ENCODE measurements around the gene PHF23. TPM values are rescaled to one million over a fixed set of nuclear protein-coding genes. Genes with fewer than 3 reads are reported as not detected.

The PHF23 gene
- polyA plus RNA-seq, 1 donor from 2014 or later: 38.2 TPM

DNA sequence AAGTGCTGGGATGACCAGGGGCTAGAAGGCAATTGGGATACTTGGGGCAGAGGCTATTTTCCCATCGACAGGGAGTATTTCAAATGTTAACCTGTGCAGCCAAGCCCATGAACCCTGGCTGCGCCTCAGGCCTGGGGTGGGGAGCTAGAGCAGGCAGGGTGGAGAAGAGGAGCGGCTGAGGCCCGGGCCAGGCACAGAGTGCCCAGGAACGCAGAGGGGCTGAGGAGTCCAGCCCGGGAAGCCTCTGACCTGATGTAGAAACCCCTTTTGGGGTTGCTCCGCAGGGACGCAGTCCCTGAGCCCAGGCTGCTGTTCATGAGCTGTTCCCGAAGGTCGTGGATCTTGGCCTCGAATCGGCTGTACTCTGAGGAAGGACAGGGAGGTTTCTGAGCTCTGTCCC lies 43.3 kb downstream of the PHF23 start:
- Mint-ChIP-seq H3K4me3 (no peak overlapping the region), H3K27ac (peak overlapping the region in 1 of 3 donors; percentile 19), H3K36me3 (peaks cover 1% of the 10 kb centered on the region), H3K27me3 (no peaks in the 10 kb centered on the region), H3K9me3 (peaks cover 0 to 2% (median 0%) of the 10 kb centered on the region in 3 donors), H3K4me1 (no peaks in the 10 kb centered on the region)

DNA sequence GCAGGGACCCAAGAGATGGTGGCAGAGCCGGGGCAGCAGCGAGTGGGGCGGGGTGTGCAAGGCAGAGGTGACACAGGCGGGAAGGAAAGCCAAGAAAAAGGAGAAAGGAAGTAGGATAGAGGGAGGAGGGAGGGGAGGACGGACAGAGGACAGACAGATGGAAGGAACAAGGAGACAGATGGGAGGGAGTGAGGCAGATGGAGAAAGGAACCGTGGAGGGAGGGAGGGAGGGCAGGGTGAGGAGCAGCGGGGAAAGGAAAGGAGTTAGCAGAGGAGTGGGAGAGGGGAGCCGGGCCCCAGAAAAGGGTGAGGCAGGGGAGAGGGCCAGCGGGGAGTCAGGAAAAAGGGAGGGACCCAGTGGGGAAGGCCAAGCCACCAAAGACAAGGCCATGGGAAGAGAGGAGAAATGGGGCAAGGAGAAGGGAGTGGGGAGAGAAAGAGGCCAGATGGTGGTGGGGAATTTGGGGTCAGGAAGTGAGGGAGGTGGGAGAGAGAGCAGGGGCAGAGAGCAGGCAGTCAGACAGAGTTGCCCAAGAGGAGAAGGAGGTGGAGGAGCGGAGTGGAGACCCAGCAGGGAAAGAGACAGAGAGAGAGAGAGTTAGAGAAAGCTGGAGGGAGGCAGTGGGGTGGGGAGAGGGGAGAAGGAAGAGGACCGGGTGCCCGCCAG lies 46.9 kb downstream of the PHF23 start:
- no peak overlapping the region for H3K27ac Mint-ChIP-seq
- no peaks in the 10 kb centered on the region for H3K27me3 Mint-ChIP-seq

DNA sequence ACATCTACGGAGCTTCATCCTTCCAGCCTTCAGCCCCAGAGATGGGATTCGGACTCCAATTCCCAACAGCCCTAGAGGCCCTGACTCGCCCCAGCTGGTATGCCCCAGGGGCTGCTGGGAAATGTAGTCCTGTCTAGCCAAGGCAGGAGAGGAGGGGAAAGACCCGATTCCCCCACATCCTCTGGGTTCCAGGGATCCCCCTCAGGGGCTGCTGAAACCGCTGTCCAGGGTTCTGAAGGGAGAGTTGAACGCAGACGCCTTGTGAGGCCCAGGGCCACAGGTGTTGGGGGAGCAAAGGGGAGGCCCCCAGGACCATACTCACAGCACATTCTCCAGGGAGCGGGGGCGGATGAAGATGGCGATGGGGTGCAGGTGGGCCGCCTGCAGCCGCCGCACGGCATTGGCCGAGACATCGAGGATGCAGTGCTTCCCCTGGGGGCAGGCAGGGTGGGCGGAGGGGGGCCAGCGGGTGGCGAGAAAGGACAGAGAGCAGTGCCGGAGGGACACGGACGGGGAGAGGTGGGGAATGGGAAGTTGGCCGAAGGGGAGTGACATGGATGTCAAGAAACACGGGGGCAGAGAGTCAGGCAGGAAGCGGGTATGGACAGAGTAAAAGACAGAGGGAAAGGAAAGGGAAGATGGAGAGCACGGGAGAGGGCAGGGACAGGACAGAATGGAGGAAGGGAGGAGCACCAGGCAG lies 47.5 kb downstream of the PHF23 start:
- H3K27ac Mint-ChIP-seq: no peak overlapping the region

More for the DNA sequence above, 46.9 kb downstream of the PHF23 start:
- peaks cover 0 to 2% (median 0%) of the 10 kb centered on the region in 3 donors for H3K9me3 Mint-ChIP-seq
- no peaks in the 10 kb centered on the region for H3K4me1 Mint-ChIP-seq
- peaks cover 1% of the 10 kb centered on the region for H3K36me3 Mint-ChIP-seq
- no peak overlapping the region for H3K4me3 Mint-ChIP-seq

DNA sequence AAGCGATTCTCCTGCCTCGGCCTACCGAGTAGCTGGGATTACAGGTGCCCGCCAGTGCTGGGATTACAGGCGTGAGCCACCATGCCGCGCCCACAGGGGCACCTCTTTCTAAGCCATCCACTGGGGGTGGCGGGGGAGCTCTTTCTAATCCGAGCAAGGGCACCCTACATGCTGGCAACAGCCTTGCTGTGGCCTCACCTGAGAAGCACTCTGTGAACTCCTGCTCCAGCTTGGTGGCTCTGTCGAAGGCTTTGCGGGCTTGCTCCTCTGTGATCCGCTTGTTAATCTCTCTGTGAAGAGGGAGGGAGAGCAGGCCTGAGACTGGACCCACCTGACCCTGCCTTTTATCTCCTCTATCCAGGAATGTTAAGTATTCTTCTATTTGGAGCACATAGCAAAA lies 48.2 kb downstream of the PHF23 start:
- Mint-ChIP-seq H3K4me1 (peaks cover 0 to 4% (median 0%) of the 10 kb centered on the region in 3 donors), H3K27me3 (no peaks in the 10 kb centered on the region), H3K36me3 (peaks cover 1% of the 10 kb centered on the region), H3K4me3 (no peak overlapping the region), H3K27ac (no peak overlapping the region), H3K9me3 (peaks cover 0 to 2% (median 0%) of the 10 kb centered on the region in 3 donors)

More for the DNA sequence above, 47.5 kb downstream of the PHF23 start:
- H3K9me3 Mint-ChIP-seq: peaks cover 0 to 2% (median 0%) of the 10 kb centered on the region in 3 donors
- peaks cover 1% of the 10 kb centered on the region for H3K36me3 Mint-ChIP-seq
- H3K4me3 Mint-ChIP-seq: no peak overlapping the region
- no peaks in the 10 kb centered on the region for H3K4me1 Mint-ChIP-seq
- H3K27me3 Mint-ChIP-seq: no peaks in the 10 kb centered on the region

DNA sequence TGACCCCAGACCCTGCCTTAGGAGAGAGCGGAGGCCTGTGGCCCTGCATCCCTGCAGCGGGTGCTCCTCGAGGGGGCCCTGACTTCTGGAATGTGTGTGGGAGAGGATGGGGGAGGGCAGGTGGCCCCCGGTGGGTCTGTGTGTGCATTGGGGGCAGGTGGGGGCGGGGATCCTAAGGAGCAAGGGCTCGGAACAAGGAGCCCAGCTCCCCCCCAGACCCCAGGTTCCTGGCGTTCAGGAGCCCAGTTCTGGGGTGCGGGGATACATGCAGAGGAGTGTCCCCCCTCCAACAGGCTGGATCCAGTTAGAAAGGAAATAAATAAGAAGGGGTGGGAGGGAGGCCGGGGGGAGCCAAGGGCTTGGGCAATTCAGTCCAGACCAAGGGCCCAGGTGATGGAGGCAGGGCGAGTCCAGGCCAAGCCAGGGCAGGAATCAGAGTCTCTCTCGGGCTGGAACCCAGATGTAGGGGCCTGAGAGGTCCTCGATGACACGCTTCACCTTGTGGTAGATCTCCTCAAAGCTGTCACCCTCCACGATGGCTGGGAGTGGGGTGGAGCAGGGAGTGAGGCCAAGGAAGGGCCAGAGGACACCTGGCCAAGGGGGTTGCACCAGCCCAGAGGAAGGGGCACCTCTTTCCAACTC lies 48.9 kb downstream of the PHF23 start:
- Mint-ChIP-seq H3K27me3 (no peaks in the 10 kb centered on the region), H3K4me3 (no peak overlapping the region)

DNA sequence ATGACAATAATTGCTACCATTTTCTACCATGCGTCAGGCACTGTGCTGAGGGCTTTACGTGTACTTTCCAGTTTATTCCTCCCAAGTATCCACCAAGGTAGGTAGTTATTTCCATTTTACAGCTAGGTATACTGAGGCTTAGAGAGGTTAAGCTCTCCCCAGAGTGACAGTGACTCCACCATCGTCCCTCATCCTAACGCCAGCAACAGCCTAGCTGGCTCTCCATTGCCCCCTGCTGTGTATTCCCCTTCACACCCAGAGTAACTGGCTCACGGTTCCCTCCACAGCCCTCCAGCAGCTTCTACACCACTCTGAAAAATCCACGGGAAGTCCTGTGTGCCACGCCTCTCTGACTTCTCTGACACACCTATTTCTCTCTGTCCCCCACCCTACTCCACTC lies 53.0 kb downstream of the PHF23 start:
- H3K9me3 Mint-ChIP-seq: no peaks in the 10 kb centered on the region
- H3K27me3 Mint-ChIP-seq: no peaks in the 10 kb centered on the region
- H3K36me3 Mint-ChIP-seq: peaks cover 1% of the 10 kb centered on the region
- no peak overlapping the region for H3K27ac Mint-ChIP-seq
- peaks cover 0 to 4% (median 4%) of the 10 kb centered on the region in 3 donors for H3K4me1 Mint-ChIP-seq
- H3K4me3 Mint-ChIP-seq: no peak overlapping the region

More for the DNA sequence above, 48.9 kb downstream of the PHF23 start:
- peaks cover 0 to 2% (median 0%) of the 10 kb centered on the region in 3 donors for H3K9me3 Mint-ChIP-seq
- H3K4me1 Mint-ChIP-seq: peaks cover 0 to 4% (median 0%) of the 10 kb centered on the region in 3 donors
- H3K36me3 Mint-ChIP-seq: peaks cover 1% of the 10 kb centered on the region
- H3K27ac Mint-ChIP-seq: no peak overlapping the region

Other genes with a start within 250 kb of the PHF23 start
- gene ALOX12, start 243.4 kb downstream of the PHF23 start, polyA plus RNA-seq: 1.4 TPM
- gene RNASEK, start 226.8 kb downstream of the PHF23 start, polyA plus RNA-seq: 984 TPM
- 0.33 TPM for gene BCL6B, start 216.4 kb downstream of the PHF23 start, polyA plus RNA-seq
- gene SLC16A13, start 203.4 kb downstream of the PHF23 start, polyA plus RNA-seq: 3.3 TPM
- gene SLC16A11, start 195.4 kb downstream of the PHF23 start, polyA plus RNA-seq: 3.4 TPM
- gene CLEC10A, start 159.2 kb downstream of the PHF23 start, polyA plus RNA-seq: not detected
- gene ASGR2, start 124.6 kb downstream of the PHF23 start, polyA plus RNA-seq: 0.60 TPM
- gene ASGR1, start 60.1 kb downstream of the PHF23 start, polyA plus RNA-seq: 0.50 TPM
- gene DLG4, start 19.6 kb downstream of the PHF23 start, polyA plus RNA-seq: 0.38 TPM
- gene ACADVL, start 19.5 kb downstream of the PHF23 start, polyA plus RNA-seq: 88.6 TPM
- gene DVL2, start 4.9 kb downstream of the PHF23 start, polyA plus RNA-seq: 32.3 TPM
- 1,138 TPM for gene GABARAP, start 3.0 kb upstream of the PHF23 start, polyA plus RNA-seq
- 48.7 TPM for gene CTDNEP1, start 12.3 kb upstream of the PHF23 start, polyA plus RNA-seq
- 86.8 TPM for gene ELP5, start 12.8 kb upstream of the PHF23 start, polyA plus RNA-seq
- gene CLDN7, start 23.0 kb upstream of the PHF23 start, polyA plus RNA-seq: 1.2 TPM
- not detected for gene SLC2A4, start 42.3 kb upstream of the PHF23 start, polyA plus RNA-seq
- gene YBX2, start 55.2 kb upstream of the PHF23 start, polyA plus RNA-seq: not detected
- gene EIF5A, start 68.2 kb upstream of the PHF23 start, polyA plus RNA-seq: 221 TPM
- gene GPS2, start 75.9 kb upstream of the PHF23 start, polyA plus RNA-seq: 128 TPM
- 1.7 TPM for gene NEURL4, start 89.9 kb upstream of the PHF23 start, polyA plus RNA-seq
- 251 TPM for gene ACAP1, start 97.1 kb upstream of the PHF23 start, polyA plus RNA-seq
- gene KCTD11, start 112.7 kb upstream of the PHF23 start, polyA plus RNA-seq: 6.8 TPM
- not detected for gene TMEM95, start 115.7 kb upstream of the PHF23 start, polyA plus RNA-seq
- gene TNK1, start 141.6 kb upstream of the PHF23 start, polyA plus RNA-seq: 4.4 TPM
- 113 TPM for gene PLSCR3, start 155.1 kb upstream of the PHF23 start, polyA plus RNA-seq
- 84.7 TPM for gene TMEM256, start 164.6 kb upstream of the PHF23 start, polyA plus RNA-seq
- gene NLGN2, start 168.4 kb upstream of the PHF23 start, polyA plus RNA-seq: not detected
- gene SPEM1, start 180.9 kb upstream of the PHF23 start, polyA plus RNA-seq: not detected
- not detected for gene SPEM2, start 186.2 kb upstream of the PHF23 start, polyA plus RNA-seq
- gene SPEM3, start 189.4 kb upstream of the PHF23 start, polyA plus RNA-seq: not detected
- 25.5 TPM for gene TMEM102, start 196.0 kb upstream of the PHF23 start, polyA plus RNA-seq
- gene FGF11, start 200.1 kb upstream of the PHF23 start, polyA plus RNA-seq: not detected
- 13.8 TPM for gene CHRNB1, start 205.6 kb upstream of the PHF23 start, polyA plus RNA-seq
- gene ZBTB4, start 240.2 kb upstream of the PHF23 start, polyA plus RNA-seq: 15.9 TPM
- gene SLC35G6, start 242.0 kb upstream of the PHF23 start, polyA plus RNA-seq: not detected
- gene POLR2A, start 244.9 kb upstream of the PHF23 start, polyA plus RNA-seq: 55.7 TPM

All from IgD-negative memory B cell (primary cell).